GM19099 (cell line): ENCODE measurements around the gene TCP11L2.

Source experiments
- POLR2A ChIP-seq: IDR thresholded peaks from 3 replicates; pipeline ENCODE4 v1.6.1; 2011; ENCODE audit warnings: low read depth; ENCODE audit not compliant: insufficient read length; ENCODE audit errors: extremely low read depth

Gene TCP11L2

GRCh38 chr12:106302401-106303201 lies at the start of gene TCP11L2:
Gene TCP11L2 (plus strand): TSS chr12:106302733. CDS start chr12:106311076, 8,343 bp downstream.
- peak; percentile 35 for TF ChIP-seq POLR2A

GRCh38 chr12:106254724-106255123 lies 47.8 kb upstream of the TCP11L2 start:
- TF ChIP-seq POLR2A = no peak

GRCh38 chr12:106255493-106255892 lies 47.0 kb upstream of the TCP11L2 start:
- TF ChIP-seq POLR2A = no peak

- TF ChIP-seq POLR2A = no peak
Measured at GRCh38 chr12:106255952-106256351, 46.6 kb upstream of the TCP11L2 start.

- no peak for TF ChIP-seq POLR2A
Measured at GRCh38 chr12:106256524-106256923, 46.0 kb upstream of the TCP11L2 start.

DNA sequence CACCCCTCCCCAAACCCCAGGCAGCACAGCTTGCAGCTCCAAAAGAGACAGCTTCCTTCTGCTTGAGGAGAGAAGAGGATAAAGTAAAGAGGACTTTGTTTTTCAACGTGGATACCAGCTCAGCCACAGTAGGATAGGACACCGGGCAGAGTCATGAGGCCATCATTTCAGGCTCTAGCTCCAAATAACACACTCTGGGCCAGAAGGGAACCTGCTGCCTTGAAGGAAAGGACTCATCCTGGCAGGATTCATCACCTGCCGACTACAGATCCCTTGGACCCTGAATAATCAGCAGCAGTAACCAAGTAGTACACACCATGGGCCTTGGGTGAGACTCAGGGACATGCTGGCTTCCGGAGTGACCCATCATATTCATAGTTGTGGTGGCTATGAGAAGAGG lies 44.3 kb upstream of the TCP11L2 start:
- TF ChIP-seq POLR2A = no peak

DNA sequence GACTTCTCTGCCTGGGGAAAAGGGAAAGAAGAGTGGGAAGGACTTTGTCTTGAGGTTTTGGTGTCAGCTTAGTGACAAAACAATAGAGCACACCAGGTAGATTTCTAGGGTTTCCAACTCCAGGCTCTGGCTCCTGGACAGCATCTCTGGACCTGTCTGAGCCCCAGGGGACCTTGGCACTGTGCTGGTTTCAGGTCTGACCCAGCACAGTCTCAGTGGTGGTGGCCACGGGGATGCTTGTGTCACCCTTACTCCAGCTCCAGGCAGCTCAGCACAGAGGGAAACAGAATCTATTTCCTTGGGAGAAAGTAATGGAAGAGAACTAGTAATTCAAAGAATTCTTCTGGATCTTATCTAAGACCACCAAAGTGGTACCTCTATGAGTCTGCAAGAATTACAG lies 43.6 kb upstream of the TCP11L2 start:
- TF ChIP-seq POLR2A = no peak

DNA sequence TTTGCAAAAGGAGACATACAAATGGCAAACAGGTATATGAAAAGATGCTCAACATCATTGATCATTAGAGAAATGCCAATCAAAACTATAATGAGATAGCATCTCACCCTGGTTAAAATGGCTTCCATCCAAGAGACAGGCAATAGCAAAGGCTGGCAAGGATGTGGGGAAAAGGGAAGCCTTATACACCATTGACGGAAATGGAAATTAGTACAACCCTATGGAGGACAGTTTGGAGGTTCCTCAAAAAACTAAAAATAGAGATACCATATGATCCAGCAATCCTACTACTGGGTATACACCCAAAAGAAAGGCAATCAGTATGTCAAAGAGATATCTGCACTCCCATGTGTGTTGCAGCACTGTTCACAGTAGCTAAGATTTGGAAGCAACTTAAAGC lies 37.4 kb upstream of the TCP11L2 start:
- no peak for TF ChIP-seq POLR2A

DNA sequence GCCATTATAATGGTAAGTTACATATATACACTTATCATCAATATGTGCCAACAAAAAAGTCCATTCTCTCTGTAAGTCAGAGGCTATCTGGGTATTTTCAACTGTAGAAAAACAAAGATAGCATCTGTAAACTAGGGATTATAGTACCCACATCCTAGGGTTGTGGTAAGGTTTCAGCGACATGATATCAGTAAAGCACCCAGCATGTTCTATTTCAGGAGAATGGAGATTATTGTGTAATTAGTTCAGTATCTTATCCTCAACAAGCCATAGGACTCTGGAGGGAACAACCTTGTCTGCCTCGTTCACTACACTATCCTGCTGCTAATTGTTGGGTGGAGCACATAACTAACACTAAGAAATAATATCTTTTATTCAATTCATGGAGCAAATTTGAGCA lies 35.0 kb upstream of the TCP11L2 start:
- no peak for TF ChIP-seq POLR2A

DNA sequence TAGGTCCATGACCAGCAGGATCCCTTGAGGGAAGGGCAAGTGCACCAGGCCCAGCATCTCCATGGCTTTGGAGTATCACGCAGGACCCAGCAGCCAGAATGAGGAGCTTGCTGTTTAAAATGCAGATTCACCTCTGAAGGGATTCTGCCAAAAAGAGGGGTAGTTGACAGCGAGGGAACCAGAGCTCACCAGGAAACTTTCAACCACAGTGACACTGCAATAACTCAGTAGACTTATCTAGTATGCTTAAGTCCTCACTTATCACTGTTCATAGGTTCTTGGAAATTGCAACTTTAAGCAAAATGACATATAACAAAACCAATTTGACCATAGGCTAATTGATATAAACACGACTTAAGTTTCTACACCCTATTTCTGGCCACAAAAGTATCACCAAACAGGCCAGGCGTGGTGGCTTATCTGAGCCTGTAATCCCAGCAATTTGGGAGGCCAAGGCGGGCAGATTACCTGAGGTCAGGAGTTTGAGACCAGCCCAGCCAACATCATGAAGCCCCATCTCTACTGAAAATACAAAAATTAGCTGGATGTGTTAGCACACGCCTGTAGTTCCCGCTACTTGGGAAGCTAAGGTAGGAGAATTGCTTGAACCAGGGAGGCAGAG lies 33.3 kb upstream of the TCP11L2 start:
- no peak for TF ChIP-seq POLR2A

DNA sequence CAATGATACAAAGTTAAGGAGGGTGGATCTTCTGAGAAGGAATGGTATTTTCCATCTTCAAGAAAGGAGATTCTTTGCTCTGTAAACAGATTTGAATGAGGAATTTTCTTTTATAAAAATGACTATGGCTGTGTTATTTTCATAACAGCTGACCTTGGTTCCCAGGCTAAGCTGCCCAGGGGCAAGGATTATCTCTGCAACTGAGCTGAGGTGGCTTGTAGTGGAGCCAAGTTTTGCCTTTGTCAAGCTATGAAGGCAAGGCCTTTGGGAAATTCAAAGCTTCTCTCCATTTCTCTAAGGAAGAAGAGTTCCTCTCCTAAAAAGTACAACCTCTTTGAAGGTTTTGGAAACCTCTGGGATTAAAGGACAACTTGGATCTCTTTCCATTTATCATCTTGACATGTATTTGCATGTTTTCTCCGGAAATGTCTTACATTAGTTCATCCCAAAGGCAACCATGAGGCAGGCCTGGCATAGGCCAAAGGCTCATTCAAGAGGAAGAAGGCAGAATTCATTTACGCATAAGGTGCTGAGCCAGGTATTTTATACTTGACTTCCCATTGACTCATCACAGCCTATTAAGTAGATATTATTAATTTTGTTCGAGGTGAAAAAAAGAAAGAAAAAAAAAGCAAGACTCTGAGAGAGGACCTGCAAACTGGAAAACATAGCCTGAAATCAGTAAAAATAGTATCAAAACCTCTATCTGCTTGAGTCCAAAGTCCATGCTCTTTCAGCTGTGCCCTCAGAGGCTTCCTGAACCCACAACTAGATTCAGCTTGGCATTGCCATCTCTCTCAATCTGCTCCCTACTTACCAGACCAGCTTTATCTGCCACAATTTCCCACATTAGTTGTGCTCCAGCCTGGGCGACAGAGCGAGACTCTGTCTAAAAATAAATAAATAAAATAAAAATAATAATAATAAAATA lies 30.7 kb upstream of the TCP11L2 start:
- no peak for TF ChIP-seq POLR2A

DNA sequence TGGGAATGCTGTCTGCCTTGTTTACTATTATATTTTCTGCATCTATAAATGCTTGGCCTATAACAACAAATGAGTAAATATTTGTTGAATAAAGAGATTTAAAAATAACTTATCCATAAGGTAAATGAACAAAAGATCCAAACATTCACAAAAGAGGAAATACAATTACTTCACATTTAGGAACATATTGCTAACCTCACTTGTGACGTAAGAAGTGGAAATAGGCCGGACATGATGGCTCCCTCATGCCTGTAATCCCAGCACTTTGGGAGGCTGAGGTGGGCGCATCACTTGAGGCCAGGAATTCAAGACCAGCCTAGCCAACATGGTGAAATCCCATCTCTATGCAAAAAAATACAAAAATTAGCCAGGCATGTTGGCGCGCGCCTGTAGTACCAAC lies 29.0 kb upstream of the TCP11L2 start:
- TF ChIP-seq POLR2A = no peak

GRCh38 chr12:106274012-106274411 lies 28.5 kb upstream of the TCP11L2 start:
- TF ChIP-seq POLR2A = no peak

DNA sequence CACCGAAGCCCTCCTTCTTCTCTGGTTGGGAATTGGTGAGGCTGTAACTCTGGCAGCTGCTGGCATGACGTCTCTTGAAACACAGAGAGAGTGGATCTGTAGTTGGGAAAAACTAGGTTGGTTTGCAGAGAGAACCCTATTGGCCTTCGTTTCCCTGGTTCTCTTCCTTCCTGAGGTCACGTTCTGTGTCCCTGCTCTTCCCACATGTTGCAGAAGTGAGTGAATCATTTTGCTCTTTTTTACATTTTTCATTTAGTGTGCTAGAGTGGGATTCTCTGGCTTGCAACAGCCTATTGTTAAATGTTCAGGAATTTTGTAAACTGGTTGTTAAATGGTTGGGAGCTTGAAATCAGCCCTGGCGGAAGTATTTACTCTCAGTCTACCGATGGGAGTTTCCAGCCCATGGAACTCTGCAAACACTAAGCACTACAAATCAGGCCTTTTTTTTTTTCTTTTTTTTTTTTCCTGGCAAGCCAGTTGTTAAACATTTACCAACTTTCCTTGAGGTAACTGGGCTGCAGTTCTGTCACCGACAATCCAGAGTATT lies 27.9 kb upstream of the TCP11L2 start:
- no peak for TF ChIP-seq POLR2A

- TF ChIP-seq POLR2A = no peak
Measured at GRCh38 chr12:106275458-106275857, 27.1 kb upstream of the TCP11L2 start.
